ENCODE measurements around the gene SFT2D2. TPM values are rescaled to one million over a fixed set of nuclear protein-coding genes. Genes with fewer than 3 reads are reported as not detected.

The SFT2D2 gene
- total RNA-seq, 3 donors from 2014 or later (not counting 1 experiment from before 2014, with no cell fraction given): 91.8 to 118 (median 116) TPM

- peaks cover 8% of the 10 kb centered on the region for H3K9me3 ChIP-seq (ENCODE audit: control insufficient read depth, insufficient read depth, low read length)
- intact Hi-C loops (cut with micrococcal nuclease): no loop called here
- no peaks in the 10 kb centered on the region for H3K27me3 ChIP-seq (ENCODE audit: control insufficient read depth, insufficient read depth, low read length)
- H3K36me3 ChIP-seq (ENCODE audit: control insufficient read depth, insufficient read depth, low read length): peaks cover 7% of the 10 kb centered on the region
- peaks cover 44 to 48% of the 10 kb centered on the region in 2 donors for H3K4me1 Mint-ChIP-seq
- DNase-seq: no peak
- WGBS (ENCODE audit: insufficient coverage): 0% methylated on average over 1 of the region's 2 CpGs
- no peaks in the 10 kb centered on the region for H3K27me3 Mint-ChIP-seq (ENCODE audit: low read depth in 2 of 2)
- no peak overlapping the region for H3K27ac Mint-ChIP-seq
- no peak for TF ChIP-seq CTCF (IDR thresholded peaks at IDR 0.05)
- no peak overlapping the region for H3K27ac ChIP-seq (ENCODE audit: low read length)
- H3K4me3 Mint-ChIP-seq: no peak overlapping the region
- no peak overlapping the region for H3K4me3 ChIP-seq (ENCODE audit: low read length)
- H3K9me3 Mint-ChIP-seq: peaks cover 0 to 2% of the 10 kb centered on the region in 2 donors
- no peak for ATAC-seq
- no peaks in the 10 kb centered on the region for H3K4me1 ChIP-seq (ENCODE audit: control insufficient read depth, insufficient read depth, low read length)
- peaks cover 15% of the 10 kb centered on the region for H3K36me3 Mint-ChIP-seq
Measured at GRCh38 chr1:168257397-168257796, 31.6 kb downstream of the SFT2D2 start.

GRCh38 chr1:168259567-168259966 lies 33.8 kb downstream of the SFT2D2 start:
- ATAC-seq (no peak), DNase-seq (no peak)
- H3K9me3 Mint-ChIP-seq: peaks cover 0 to 2% of the 10 kb centered on the region in 2 donors
- Histone ChIP-seq H3K9me3 (ENCODE audit: control insufficient read depth, insufficient read depth, low read length) (peaks cover 10% of the 10 kb centered on the region), H3K36me3 (ENCODE audit: control insufficient read depth, insufficient read depth, low read length) (peaks cover 10% of the 10 kb centered on the region), H3K27ac (ENCODE audit: low read length) (no peak overlapping the region), H3K4me3 (ENCODE audit: low read length) (no peak overlapping the region), H3K27me3 (ENCODE audit: control insufficient read depth, insufficient read depth, low read length) (no peaks in the 10 kb centered on the region), H3K4me1 (ENCODE audit: control insufficient read depth, insufficient read depth, low read length) (no peaks in the 10 kb centered on the region)
- TF ChIP-seq CTCF (IDR thresholded peaks at IDR 0.05): no peak
- WGBS (ENCODE audit: insufficient coverage): no CpG with 5 or more reads among the region's 1 CpG
- H3K4me3 Mint-ChIP-seq: no peak overlapping the region
- intact Hi-C loops (cut with micrococcal nuclease): no loop called here
- peaks cover 37 to 38% of the 10 kb centered on the region in 2 donors for H3K4me1 Mint-ChIP-seq
- H3K36me3 Mint-ChIP-seq: peaks cover 15% of the 10 kb centered on the region
- H3K27me3 Mint-ChIP-seq (ENCODE audit: low read depth in 2 of 2): no peaks in the 10 kb centered on the region
- H3K27ac Mint-ChIP-seq: no peak overlapping the region

GRCh38 chr1:168260393-168260792 lies 34.6 kb downstream of the SFT2D2 start:
- H3K36me3 ChIP-seq (ENCODE audit: control insufficient read depth, insufficient read depth, low read length): peaks cover 10% of the 10 kb centered on the region
- H3K9me3 Mint-ChIP-seq: peaks cover 0 to 2% of the 10 kb centered on the region in 2 donors
- H3K27ac Mint-ChIP-seq: no peak overlapping the region
- no peak overlapping the region for H3K4me3 Mint-ChIP-seq
- H3K27me3 Mint-ChIP-seq (ENCODE audit: low read depth in 2 of 2): no peaks in the 10 kb centered on the region
- TF ChIP-seq CTCF (IDR thresholded peaks at IDR 0.05): no peak
- WGBS (ENCODE audit: insufficient coverage): 92% methylated on average over 3 of the region's 3 CpGs
- no peaks in the 10 kb centered on the region for H3K27me3 ChIP-seq (ENCODE audit: control insufficient read depth, insufficient read depth, low read length)
- no peak overlapping the region for H3K27ac ChIP-seq (ENCODE audit: low read length)
- intact Hi-C loops (cut with micrococcal nuclease): no loop called here
- ATAC-seq: no peak
- H3K9me3 ChIP-seq (ENCODE audit: control insufficient read depth, insufficient read depth, low read length): peaks cover 10% of the 10 kb centered on the region
- no peak overlapping the region for H3K4me3 ChIP-seq (ENCODE audit: low read length)
- H3K36me3 Mint-ChIP-seq: peaks cover 15% of the 10 kb centered on the region
- peaks cover 34 to 37% of the 10 kb centered on the region in 2 donors for H3K4me1 Mint-ChIP-seq
- H3K4me1 ChIP-seq (ENCODE audit: control insufficient read depth, insufficient read depth, low read length): no peaks in the 10 kb centered on the region
- DNase-seq: no peak

GRCh38 chr1:168261390-168261789 lies 35.6 kb downstream of the SFT2D2 start:
- intact Hi-C loops (cut with micrococcal nuclease): no loop called here
- H3K4me3 Mint-ChIP-seq: no peak overlapping the region
- Histone ChIP-seq H3K9me3 (ENCODE audit: control insufficient read depth, insufficient read depth, low read length) (peaks cover 5% of the 10 kb centered on the region), H3K27me3 (ENCODE audit: control insufficient read depth, insufficient read depth, low read length) (no peaks in the 10 kb centered on the region), H3K36me3 (ENCODE audit: control insufficient read depth, insufficient read depth, low read length) (peaks cover 10% of the 10 kb centered on the region), H3K4me3 (ENCODE audit: low read length) (no peak overlapping the region), H3K27ac (ENCODE audit: low read length) (no peak overlapping the region), H3K4me1 (ENCODE audit: control insufficient read depth, insufficient read depth, low read length) (no peaks in the 10 kb centered on the region)
- H3K27me3 Mint-ChIP-seq (ENCODE audit: low read depth in 2 of 2): no peaks in the 10 kb centered on the region
- no peak for TF ChIP-seq CTCF (IDR thresholded peaks at IDR 0.05)
- H3K36me3 Mint-ChIP-seq: peaks cover 15% of the 10 kb centered on the region
- H3K9me3 Mint-ChIP-seq: peaks cover 0 to 2% of the 10 kb centered on the region in 2 donors
- H3K4me1 Mint-ChIP-seq: peaks cover 33 to 37% of the 10 kb centered on the region in 2 donors
- DNase-seq (no peak), ATAC-seq (no peak)
- H3K27ac Mint-ChIP-seq: no peak overlapping the region
- WGBS (ENCODE audit: insufficient coverage): 96% methylated on average over 2 of the region's 2 CpGs
